Measurements from ENCODE around the gene CTSF. TPM values are rescaled to one million over a fixed set of nuclear protein-coding genes. Genes with fewer than 3 reads are reported as not detected.
A peak's percentile ranks its signal among the peaks of the same experiment; 100 is the strongest.
"Not testable (repeated sequence)": the region's sequence is repeated elsewhere in the genome, so short reads cannot be mapped to it uniquely, and the experiment has no call there.

Gene CTSF
- total and polyA plus RNA-seq, 12 donors = 37.0 to 264 (median 133) TPM

GRCh38 chr11:66592457-66593302 is 24.3 kb upstream of the CTSF start, which contains the start of the genes CCDC87 and CCS:
Gene CCDC87 (minus strand): TSS chr11:66593063. CDS start chr11:66593015, 48 bp downstream.
Gene CCS (plus strand): TSS chr11:66593185. CDS start chr11:66593262, 77 bp downstream.
- 10 to 14% (median 12%) methylated on average over 21 to 68 of the region's 68 CpGs for WGBS, 4 donors
- TF ChIP-seq CTCF (IDR thresholded peaks at IDR 0.05) (peak; percentile 53 to 90 (median 86)), POLR2A (IDR thresholded peaks at IDR 0.05) (peak; percentile 76 to 91)
- Histone ChIP-seq H3K36me3 (replicated peaks in 1 of 2) (no peaks in the 10 kb centered on the region), H3K27me3 (no peaks in the 10 kb centered on the region), H3K4me1 (replicated peaks in 1 of 2) (peaks cover 22 to 30% of the 10 kb centered on the region in 2 donors), H3K27ac (peak within 1 kb of the TSS; percentile 52 to 90 (median 66)), H3K9me3 (replicated peaks in 1 of 3) (no peaks in the 10 kb centered on the region), H3K4me3 (peak within 1 kb of the TSS; percentile 12 to 77 (median 54))
- intact Hi-C loops (cut with DNase I) = no loop called here
- DNase-seq = peak; percentile 97 to 99 (median 98)

GRCh38 chr11:66591175-66591574 is 22.8 kb upstream of the CTSF start:
- H3K4me3 ChIP-seq = no peak overlapping the region
- 78 to 90% (median 85%) methylated on average over 2 of the region's 2 CpGs for WGBS, 4 donors
- no peaks in the 10 kb centered on the region for H3K9me3 ChIP-seq (replicated peaks in 1 of 3)
- no peak for DNase-seq
- no peak overlapping the region for H3K27ac ChIP-seq
- no peaks in the 10 kb centered on the region for H3K36me3 ChIP-seq (replicated peaks in 1 of 2)
- intact Hi-C loops (cut with DNase I) = no loop called here
- TF ChIP-seq POLR2A (IDR thresholded peaks at IDR 0.05) (no peak), CTCF (IDR thresholded peaks at IDR 0.05) (no peak)
- H3K27me3 ChIP-seq = no peaks in the 10 kb centered on the region
- H3K4me1 ChIP-seq (replicated peaks in 1 of 2) = peaks cover 22 to 30% of the 10 kb centered on the region in 2 donors

- H3K4me3 ChIP-seq = no peak overlapping the region
- H3K27ac ChIP-seq = no peak overlapping the region
- 94 to 97% (median 97%) methylated on average over 7 of the region's 7 CpGs for WGBS, 4 donors
- peaks cover 22 to 23% of the 10 kb centered on the region in 2 donors for H3K4me1 ChIP-seq (replicated peaks in 1 of 2)
- no peaks in the 10 kb centered on the region for H3K27me3 ChIP-seq
- DNase-seq = no peak
- H3K9me3 ChIP-seq (replicated peaks in 1 of 3) = no peaks in the 10 kb centered on the region
- H3K36me3 ChIP-seq (replicated peaks in 1 of 2) = no peaks in the 10 kb centered on the region
- TF ChIP-seq POLR2A (IDR thresholded peaks at IDR 0.05) (no peak), CTCF (IDR thresholded peaks at IDR 0.05) (no peak)
- intact Hi-C loops (cut with DNase I) = no loop called here
Measured at GRCh38 chr11:66589996-66590675, 21.7 kb upstream of the CTSF start.

DNA sequence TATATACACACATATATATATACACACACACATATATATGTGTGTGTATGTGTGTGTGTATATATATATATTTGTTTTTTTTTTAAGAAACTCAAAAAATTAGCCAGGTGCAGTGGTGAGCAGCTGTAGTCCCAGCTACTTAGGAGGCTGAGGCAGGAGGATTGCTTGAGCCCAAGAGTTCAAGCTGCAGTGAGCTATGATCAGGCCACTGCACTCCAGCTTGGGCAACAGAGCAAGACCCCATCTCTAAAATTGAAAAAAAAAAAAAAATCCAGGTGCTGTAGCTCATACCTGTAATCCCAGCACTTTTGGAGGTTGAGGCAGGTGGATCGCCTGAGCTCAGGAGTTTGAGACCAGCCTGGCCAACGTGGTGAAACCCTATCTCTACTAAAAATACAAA is 20.9 kb upstream of the CTSF start:
- 63 to 81% (median 73%) methylated on average over 2 of the region's 2 CpGs for WGBS, 4 donors
- H3K4me1 ChIP-seq (replicated peaks in 1 of 2) = peaks cover 15 to 17% of the 10 kb centered on the region in 2 donors
- H3K27me3 ChIP-seq; intact Hi-C loops (cut with DNase I); H3K27ac ChIP-seq; H3K4me3 ChIP-seq; H3K9me3 ChIP-seq (replicated peaks in 1 of 3); DNase-seq; H3K36me3 ChIP-seq (replicated peaks in 1 of 2): not testable (repeated sequence)
